Smooth muscle cell (in vitro differentiated cells): ENCODE data around the gene SYCP3. TPM values are rescaled to one million over a fixed set of nuclear protein-coding genes. Genes with fewer than 3 reads are reported as not detected.

ENCODE experiments used
- DNase-seq: peaks from one replicate; lab custom pipeline; 2025; ENCODE audit not compliant: unreplicated experiment; lab: John Stamatoyannopoulos, UW
- H2AFZ ChIP-seq: fragments of 200-600 bp; sonication (generic); 2 replicates; pipeline ENCODE4 v1.6.0; 2016; ENCODE audit warnings: antibody characterized with exemption, low read depth, mild to moderate bottlenecking
- H3F3A ChIP-seq: fragments of 200-600 bp; sonication (generic); 2 replicates; pipeline ENCODE4 v1.6.0; 2017; ENCODE audit warnings: antibody characterized with exemption, low read depth
- H3K27ac ChIP-seq: fragments of 200-600 bp; sonication (generic); 2 replicates; pipeline ENCODE4 v1.5.1; 2016; ENCODE audit warnings: low read depth, mild to moderate bottlenecking
- H3K27me3 ChIP-seq: fragments of 200-600 bp; sonication (generic); 2 replicates; pipeline ENCODE4 v1.6.1; 2016; ENCODE audit warnings: low read depth, mild to moderate bottlenecking
- H3K36me3 ChIP-seq: fragments of 200-600 bp; sonication (generic); 2 replicates; pipeline ENCODE4 v1.5.1; 2016; ENCODE audit warnings: low read depth
- H3K4me1 ChIP-seq: fragments of 200-600 bp; sonication (generic); 2 replicates; pipeline ENCODE4 v1.5.1; 2016; ENCODE audit warnings: low read depth
- H3K4me2 ChIP-seq: fragments of 200-600 bp; sonication (generic); 2 replicates; pipeline ENCODE4 v1.6.0; 2016; ENCODE audit warnings: mild to moderate bottlenecking
- H3K4me3 ChIP-seq: fragments of 200-600 bp; sonication (generic); 2 replicates; pipeline ENCODE4 v1.5.1; 2016; ENCODE audit warnings: mild to moderate bottlenecking
- H3K79me2 ChIP-seq: fragments of 200-600 bp; sonication (generic); 2 replicates; pipeline ENCODE4 v1.6.0; 2016; ENCODE audit warnings: low read depth, mild to moderate bottlenecking
- H3K9ac ChIP-seq: fragments of 200-600 bp; sonication (generic); 2 replicates; pipeline ENCODE4 v1.6.0; 2016; ENCODE audit warnings: low read depth
- H3K9me3 ChIP-seq: fragments of 200-600 bp; sonication (generic); replicated peaks from 2 replicates; pipeline ENCODE4 v1.5.1; 2016; ENCODE audit warnings: low read depth
- H4K20me1 ChIP-seq: fragments of 200-600 bp; sonication (generic); 2 replicates; pipeline ENCODE4 v1.6.0; 2016; ENCODE audit warnings: low read depth
- CTCF ChIP-seq: fragments of 200-600 bp; sonication (generic); IDR thresholded peaks from 2 replicates; pipeline ENCODE4 v1.5.1; 2017; ENCODE audit warnings: borderline replicate concordance, mild to moderate bottlenecking, antibody characterized with exemption; ENCODE audit not compliant: insufficient read depth, poor library complexity, severe bottlenecking
- WGBS: methylation state at CpG from one replicate; pipeline ENCODE4 v1.1.7; 2016; ENCODE audit warnings: low lambda C conversion rate; 5-methylcytosine and 5-hydroxymethylcytosine counted together
- polyA plus RNA-seq: library from polyadenylated mRNA; unstranded; fragments of >200 nt; fragmentation: Nextera tagmentation; extraction: Ambion mirVana; gene quantifications from 2 replicates; pipeline ENCODE4 v1.2.1, GENCODE V29; 2016
- total RNA-seq: library from RNA; depleted of rRNA; stranded (reverse); fragments of >200 nt; gene quantifications from 2 replicates; pipeline ENCODE4 v1.2.3, GENCODE V29; 2014

Gene SYCP3
- total and polyA plus RNA-seq, 2 experiments from 2014 or later, result 1.1 to 3.6 TPM

DNA sequence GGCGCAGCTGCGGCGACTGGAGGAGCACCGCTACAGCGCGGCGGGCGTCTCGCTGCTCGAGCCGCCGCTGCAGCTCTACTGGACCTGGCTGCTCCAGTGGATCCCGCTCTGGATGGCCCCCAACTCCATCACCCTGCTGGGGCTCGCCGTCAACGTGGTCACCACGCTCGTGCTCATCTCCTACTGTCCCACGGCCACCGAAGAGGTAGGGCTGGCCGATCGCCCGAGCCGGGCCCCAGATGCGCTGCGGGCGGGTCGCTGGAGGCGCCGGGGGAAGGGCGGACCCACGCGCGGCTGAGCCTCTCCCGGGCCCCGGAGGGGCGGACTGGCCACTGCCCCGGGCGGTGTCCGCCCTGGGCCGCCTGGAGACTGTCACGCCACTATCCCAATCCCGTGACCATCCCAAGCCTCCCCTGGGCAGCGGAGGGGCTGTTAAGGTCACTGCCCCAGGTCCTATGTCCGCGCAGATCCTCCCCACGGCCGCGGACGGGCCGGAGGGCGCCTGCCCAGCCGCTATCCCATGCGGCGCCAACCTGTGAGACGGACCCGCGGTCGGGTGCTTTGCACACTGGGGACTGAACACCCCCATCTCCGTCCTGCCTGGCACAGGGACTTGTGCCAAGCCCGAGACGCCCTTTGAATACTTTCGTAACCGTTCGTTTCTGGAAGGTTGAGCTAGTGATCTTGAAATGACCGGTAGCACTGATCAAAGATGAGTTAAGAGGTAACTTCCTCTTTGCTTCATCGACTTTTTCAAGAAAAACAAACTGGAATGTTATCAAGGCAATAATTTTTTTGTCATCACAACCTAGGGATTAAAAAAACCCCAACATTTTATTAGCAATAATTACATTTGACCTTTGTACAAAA is 41.1 kb downstream of the SYCP3 start:
- WGBS, result 3% methylated on average over 51 of the region's 67 CpGs
- Histone ChIP-seq H3K79me2 (peaks cover 8% of the 10 kb centered on the region), H2AFZ (peak overlapping the region; percentile 97)

DNA sequence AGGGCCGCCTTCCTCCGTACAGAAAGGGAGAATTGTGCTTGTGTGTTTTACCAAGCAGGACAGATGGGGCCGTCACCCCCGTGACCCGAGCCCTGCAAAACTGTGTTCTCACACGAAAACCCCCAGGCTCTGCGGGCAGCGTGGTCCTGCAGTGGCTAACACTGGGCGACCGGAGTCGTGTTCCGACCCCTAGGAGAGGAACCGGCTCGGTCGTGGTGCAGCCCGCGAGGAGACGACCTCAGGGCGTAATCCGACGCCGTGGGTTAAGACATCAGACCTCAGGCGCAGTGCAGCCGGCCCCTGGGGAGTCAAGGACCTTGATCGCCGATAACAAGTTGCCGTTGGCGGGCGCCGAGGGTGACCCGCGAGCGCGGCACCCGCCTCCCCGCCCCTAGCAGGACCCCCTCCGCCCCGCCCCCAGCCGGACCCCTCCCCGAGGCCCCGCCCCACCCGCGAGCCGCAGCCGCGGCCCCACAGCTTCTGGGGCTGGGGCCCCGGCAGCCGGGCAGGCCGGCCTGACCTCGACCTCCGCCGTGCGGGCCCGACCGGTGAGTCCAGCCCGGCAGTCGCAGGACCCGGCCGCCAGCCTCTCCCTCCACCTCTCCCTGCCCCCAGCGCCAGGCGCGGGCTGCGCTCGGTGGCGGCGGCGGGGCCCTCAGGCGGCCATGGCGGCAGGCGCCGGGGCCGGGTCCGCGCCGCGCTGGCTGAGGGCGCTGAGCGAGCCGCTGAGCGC is 41.9 kb downstream of the SYCP3 start, which contains the start of gene CHPT1:
Gene CHPT1 (plus strand): TSS at position 444 of the 733 bp plus-strand sequence. CDS start 222 bp downstream, at position 666.
- under 1% methylated on average over 53 of the region's 80 CpGs for WGBS
- H3K79me2 ChIP-seq, result peaks cover 8% of the 10 kb centered on the region
- H3K4me2 ChIP-seq, result peak within 1 kb of the TSS; percentile 99
- H3F3A ChIP-seq, result no peaks in the 10 kb centered on the region
- H3K27ac ChIP-seq, result no peak within 1 kb of the TSS
- H3K4me3 ChIP-seq, result peak within 1 kb of the TSS; percentile 96
- no peak for TF ChIP-seq CTCF
- peak within 1 kb of the TSS; percentile 36 for H3K9ac ChIP-seq
- no peaks in the 10 kb centered on the region for H3K36me3 ChIP-seq
- no peaks in the 10 kb centered on the region for H3K9me3 ChIP-seq
- DNase-seq, result peak; percentile 44
- H4K20me1 ChIP-seq, result peaks cover 29% of the 10 kb centered on the region
- no peaks in the 10 kb centered on the region for H3K4me1 ChIP-seq
- peak within 1 kb of the TSS; percentile 97 for H2AFZ ChIP-seq
- no peaks in the 10 kb centered on the region for H3K27me3 ChIP-seq

More for the DNA sequence above, 41.1 kb downstream of the SYCP3 start:
- Histone ChIP-seq H3K27ac (no peak overlapping the region), H3F3A (no peaks in the 10 kb centered on the region), H3K9me3 (no peaks in the 10 kb centered on the region), H3K4me3 (peak overlapping the region; percentile 96), H3K9ac (peak overlapping the region; percentile 36), H3K4me2 (peak overlapping the region; percentile 99), H4K20me1 (peaks cover 30% of the 10 kb centered on the region), H3K36me3 (no peaks in the 10 kb centered on the region), H3K4me1 (no peaks in the 10 kb centered on the region), H3K27me3 (no peaks in the 10 kb centered on the region)
- no peak for TF ChIP-seq CTCF
- peak; percentile 44 for DNase-seq

DNA sequence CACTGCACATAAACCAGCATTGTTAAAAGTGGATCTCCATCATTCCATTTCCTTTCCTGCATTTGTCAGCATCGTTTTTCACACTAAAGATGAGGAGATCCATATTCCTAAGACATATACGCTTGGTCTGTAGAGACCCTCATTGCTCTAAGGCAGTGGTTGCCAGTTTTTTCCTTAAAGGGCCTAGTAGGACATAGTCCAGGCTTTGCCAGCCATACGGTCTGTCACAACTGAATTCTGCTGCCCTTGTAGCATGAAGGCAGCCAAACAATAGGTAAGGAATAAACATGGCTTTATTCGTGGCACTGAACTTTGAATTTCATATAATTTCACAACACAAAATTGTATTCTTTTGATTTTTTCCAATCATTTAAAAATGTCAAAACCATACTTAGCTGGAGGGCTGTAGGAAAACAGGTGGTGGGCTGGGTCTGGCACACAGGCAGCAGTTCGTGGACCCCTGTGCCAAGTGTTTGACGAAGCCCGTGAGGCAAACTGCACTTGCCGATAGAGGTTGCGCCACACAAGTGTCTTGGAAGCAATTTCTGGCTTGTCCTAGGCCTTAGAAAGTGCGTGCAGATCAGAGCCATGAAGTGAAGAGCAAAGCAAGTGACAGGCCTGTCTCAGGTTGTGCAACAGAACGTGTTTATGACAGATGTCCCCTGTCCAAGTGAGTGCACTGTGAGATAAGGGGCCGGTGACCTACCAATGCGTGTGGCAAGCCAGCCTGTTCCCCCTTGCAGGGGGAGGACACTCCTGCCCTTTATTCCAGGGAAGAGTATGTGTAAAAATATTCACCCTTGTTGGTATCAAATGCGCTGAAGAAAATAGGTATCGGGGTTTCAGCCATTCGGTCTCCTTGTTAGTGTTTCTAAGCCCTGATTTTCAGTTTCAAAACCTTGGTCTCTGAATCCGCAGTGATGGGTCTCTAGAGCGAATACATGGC is 42.7 kb downstream of the SYCP3 start:
- no peak for DNase-seq
- Histone ChIP-seq H2AFZ (peak overlapping the region; percentile 96), H3K4me3 (peak overlapping the region; percentile 96), H3K36me3 (no peaks in the 10 kb centered on the region), H3K4me1 (no peaks in the 10 kb centered on the region), H3K79me2 (peaks cover 8% of the 10 kb centered on the region), H3K4me2 (peak overlapping the region; percentile 99), H3K27ac (no peak overlapping the region), H3K27me3 (no peaks in the 10 kb centered on the region), H3K9ac (peak overlapping the region; percentile 12), H4K20me1 (peaks cover 21% of the 10 kb centered on the region), H3K9me3 (no peaks in the 10 kb centered on the region), H3F3A (no peaks in the 10 kb centered on the region)
- 52% methylated on average over 18 of the region's 18 CpGs for WGBS
- no peak for TF ChIP-seq CTCF
